ENCODE results near the gene NR6A1. TPM values are rescaled to one million over a fixed set of nuclear protein-coding genes. Genes with fewer than 3 reads are reported as not detected.

The NR6A1 gene
- total and polyA plus RNA-seq, 2 of the 8 experiments (the other 6 are each of a cell fraction or from before 2014, with no cell fraction given): 93.2 to 237 TPM

DNA sequence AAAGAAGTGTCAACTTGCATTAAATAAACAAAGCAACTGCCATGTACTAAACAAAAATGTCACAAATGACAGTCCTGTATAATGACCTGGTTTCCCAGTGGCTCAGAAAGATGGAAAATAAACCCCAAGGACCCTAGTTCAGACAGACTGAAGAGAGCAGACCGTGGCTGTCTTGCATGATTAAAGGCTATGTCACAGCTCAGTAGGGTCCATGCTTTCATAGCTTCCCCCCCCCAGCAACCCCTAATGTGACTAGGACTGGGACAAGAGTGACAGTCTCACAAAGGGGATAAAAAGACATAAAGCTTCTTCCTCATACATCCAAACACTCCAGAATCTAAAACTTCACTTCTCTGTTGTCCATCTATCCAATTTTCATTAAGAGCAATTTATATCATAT is 113.6 kb downstream of the NR6A1 start:
- POLR2A ChIA-PET (ENCODE audit: partially characterized antibody): interaction anchor here (1.2 kb wide), 1 partner anchor 204 kb away, joined by 3 read pairs; the partner anchor contains the start of genes ARPC5L and RPL35
- no peak overlapping the region for H3K9ac ChIP-seq (replicated peaks in 1 of 4; ENCODE audit: extremely low read depth in 1 of 4, low read depth in 3 of 4, low read length in 3 of 4)

More for the DNA sequence above, 113.6 kb downstream of the NR6A1 start:
- H4K8ac ChIP-seq (ENCODE audit: extremely low read depth, insufficient read depth, low read length): no peak overlapping the region
- no peak overlapping the region for H4K5ac ChIP-seq (ENCODE audit: insufficient read length, low read depth, low read length)
- H3K4me1 ChIP-seq (replicated peaks in 1 of 4; ENCODE audit: control insufficient read depth in 3 of 4, insufficient read depth in 4 of 4, low read length in 3 of 4): peaks cover 0 to 11% (median 7%) of the 10 kb centered on the region in 4 experiments; a peak in 4 of 7 replicates
- no peaks in the 10 kb centered on the region for H3K36me3 ChIP-seq (ENCODE audit: control insufficient read depth in 2 of 4, insufficient read depth in 4 of 4, low read length in 3 of 4)
- H3K14ac ChIP-seq (ENCODE audit: insufficient read length): no peak overlapping the region
- H3K23me2 ChIP-seq (ENCODE audit: low read depth, low read length): no peaks in the 10 kb centered on the region; the same call in 1 of the 2 replicates
- H3K56ac ChIP-seq (replicated peaks; ENCODE audit: insufficient read length, low read depth, low read length): no peak overlapping the region
- H3K27ac ChIP-seq (ENCODE audit: low read depth, low read length): no peak overlapping the region
- H3K79me2 ChIP-seq (ENCODE audit: control insufficient read depth in 1 of 2, insufficient read depth in 2 of 2, low read length in 2 of 2): peaks cover 0 to 89% of the 10 kb centered on the region in 2 experiments; a peak in 2 of 4 replicates
- H3K4me2 ChIP-seq (ENCODE audit: insufficient read depth in 1 of 2, low read depth in 2 of 2, low read length in 2 of 2): no peak overlapping the region; a peak in 1 of 4 replicates
- no peaks in the 10 kb centered on the region for H4K20me1 ChIP-seq (replicated peaks in 1 of 2; ENCODE audit: control insufficient read depth in 1 of 2, insufficient read depth in 2 of 2, low read length in 2 of 2)
- 93% methylated on average over 1 of the region's 1 CpG; no CpG with 5 or more reads in 1 of the 2 experiments for WGBS, 2 experiments (ENCODE audit: extremely low coverage in 1 of 2, insufficient coverage in 1 of 2, insufficient read length in 1 of 2, insufficient replicate concordance in 2 of 2, low coverage in 1 of 2, low lambda C conversion rate in 2 of 2, missing lambda C conversion rate in 1 of 2)
- no peak overlapping the region for H2BK5ac ChIP-seq (ENCODE audit: low read depth, low read length)
- H2AK5ac ChIP-seq (ENCODE audit: low read depth, low read length): no peak overlapping the region
- CTCF ChIA-PET (ENCODE audit: partially characterized antibody): interaction anchor here (0.8 to 1.7 kb wide), 5 partner anchors 40 to 106 kb away, joined by 3 to 4 read pairs (median 3); no protein-coding TSS in a partner anchor
- H3K9me3 ChIP-seq (ENCODE audit: insufficient read depth in 2 of 2, low read depth in 1 of 2, low read length in 1 of 2): no peaks in the 10 kb centered on the region
- no peaks in the 10 kb centered on the region for H3K27me3 ChIP-seq (replicated peaks in 1 of 4; ENCODE audit: control insufficient read depth in 3 of 4, extremely low read depth in 1 of 4, insufficient read depth in 3 of 4, low read length in 3 of 4)
- no peak overlapping the region for H2BK15ac ChIP-seq (ENCODE audit: low read length)
- no peak for DNase-seq (ENCODE audit: low read depth in 1 of 2, low spot score in 2 of 2)
- no peak overlapping the region for H2BK120ac ChIP-seq (replicated peaks; ENCODE audit: low read depth, low read length)
- no peak for FAIRE-seq
- H2BK12ac ChIP-seq (ENCODE audit: low read depth, low read length): no peak overlapping the region
- no peak overlapping the region for H3K4ac ChIP-seq (replicated peaks; ENCODE audit: insufficient read length, low read depth, low read length)
- H3K79me1 ChIP-seq (ENCODE audit: low read depth, low read length): peaks cover 2% of the 10 kb centered on the region; the same call in 1 of the 2 replicates
- TF ChIP-seq, protein P1, sequence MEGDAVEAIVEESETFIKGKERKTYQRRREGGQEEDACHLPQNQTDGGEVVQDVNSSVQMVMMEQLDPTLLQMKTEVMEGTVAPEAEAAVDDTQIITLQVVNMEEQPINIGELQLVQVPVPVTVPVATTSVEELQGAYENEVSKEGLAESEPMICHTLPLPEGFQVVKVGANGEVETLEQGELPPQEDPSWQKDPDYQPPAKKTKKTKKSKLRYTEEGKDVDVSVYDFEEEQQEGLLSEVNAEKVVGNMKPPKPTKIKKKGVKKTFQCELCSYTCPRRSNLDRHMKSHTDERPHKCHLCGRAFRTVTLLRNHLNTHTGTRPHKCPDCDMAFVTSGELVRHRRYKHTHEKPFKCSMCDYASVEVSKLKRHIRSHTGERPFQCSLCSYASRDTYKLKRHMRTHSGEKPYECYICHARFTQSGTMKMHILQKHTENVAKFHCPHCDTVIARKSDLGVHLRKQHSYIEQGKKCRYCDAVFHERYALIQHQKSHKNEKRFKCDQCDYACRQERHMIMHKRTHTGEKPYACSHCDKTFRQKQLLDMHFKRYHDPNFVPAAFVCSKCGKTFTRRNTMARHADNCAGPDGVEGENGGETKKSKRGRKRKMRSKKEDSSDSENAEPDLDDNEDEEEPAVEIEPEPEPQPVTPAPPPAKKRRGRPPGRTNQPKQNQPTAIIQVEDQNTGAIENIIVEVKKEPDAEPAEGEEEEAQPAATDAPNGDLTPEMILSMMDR (IDR thresholded peaks at IDR 0.05; ENCODE audit: control extremely low read depth in 1 of 3, insufficient read depth in 1 of 3, low read depth in 1 of 3, low read length in 3 of 3): no peak
- TF ChIP-seq FOSL1 (IDR thresholded peaks at IDR 0.05; ENCODE audit: insufficient read depth, low read depth, low read length) (no peak), CBX8 (IDR thresholded peaks at IDR 0.05; ENCODE audit: borderline replicate concordance, low read depth, low read length) (no peak), SP2 (IDR thresholded peaks at IDR 0.05; ENCODE audit: low read length) (no peak), RNF2 (IDR thresholded peaks at IDR 0.05; ENCODE audit: borderline replicate concordance, low read depth, low read length, missing control alignments, poor library complexity, severe bottlenecking) (no peak), TBP (IDR thresholded peaks at IDR 0.05; ENCODE audit: low read depth, low read length) (no peak), JUN (IDR thresholded peaks at IDR 0.05; ENCODE audit: low read depth, low read length) (no peak), KDM4A (IDR thresholded peaks at IDR 0.05; ENCODE audit: low read depth, low read length, severe bottlenecking) (no peak), TAF1 (IDR thresholded peaks at IDR 0.05; ENCODE audit: low read depth, low read length) (no peak)
- no peak overlapping the region for H3K4me3 ChIP-seq (ENCODE audit: extremely low read depth in 1 of 4, insufficient read depth in 2 of 4, low read depth in 3 of 4, low read length in 4 of 4)
- no peak overlapping the region for H2AFZ ChIP-seq (ENCODE audit: low read length)
- no peak overlapping the region for H2BK20ac ChIP-seq (ENCODE audit: low read length)
- H3K23ac ChIP-seq (ENCODE audit: insufficient read length): no peak overlapping the region
- H4K91ac ChIP-seq (replicated peaks; ENCODE audit: insufficient read length, low read length): no peak overlapping the region
- H3K18ac ChIP-seq (ENCODE audit: extremely low read depth, low read length): no peak overlapping the region

All from H1 (cell line).